Bronchial epithelial cell (primary cell): ENCODE data around the gene NAMPT. TPM values are rescaled to one million over a fixed set of nuclear protein-coding genes. Genes with fewer than 3 reads are reported as not detected.
"Not testable (repeated sequence)": the region's sequence is repeated elsewhere in the genome, so short reads cannot be mapped to it uniquely, and the experiment has no call there.

Experiments used
- DNase-seq: peaks from one replicate; pipeline ENCODE4 v3.0.0-alpha.2; 2010; ENCODE audit warnings: low read depth
- FAIRE-seq: peaks from 2 replicates; lab custom pipeline; 2011; peaks lifted over from hg19 to GRCh38; lab: Jason Lieb, UNC
- H3K27me3 ChIP-seq: 2 replicates; pipeline ENCODE4 v1.5.1; 2011; ENCODE audit warnings: low read length; ENCODE audit not compliant: control insufficient read depth, insufficient read depth
- H3K36me3 ChIP-seq: 2 replicates; pipeline ENCODE4 v1.5.1; 2011; ENCODE audit warnings: low read length; ENCODE audit not compliant: control insufficient read depth, insufficient read depth
- H3K4me3 ChIP-seq: 2 replicates; pipeline ENCODE4 v1.5.1; 2011; ENCODE audit warnings: mild to moderate bottlenecking, low read depth, low read length, control low read depth
- total RNA-seq: library from RNA; depleted of rRNA; stranded (reverse); fragments of >200 nt; gene quantifications from 2 replicates; pipeline ENCODE4 v1.2.1, GENCODE V29; 2014
- TF ChIP-seq, protein P1 (sequence below): IDR thresholded peaks from 2 replicates; pipeline ENCODE4 v1.5.1; 2011; ENCODE audit warnings: mild to moderate bottlenecking, moderate library complexity, low read length, control low read depth, inconsistent platforms; ENCODE audit not compliant: insufficient read depth, severe bottlenecking

NAMPT gene
- total RNA-seq, 1 donor from 2014 or later, result 175 TPM

GRCh38 chr7:106327538-106328481 is 43.0 kb upstream of the NAMPT start:
- H3K36me3 ChIP-seq, result no peaks in the 10 kb centered on the region
- H3K27me3 ChIP-seq, result no peaks in the 10 kb centered on the region
- TF ChIP-seq, protein P1, sequence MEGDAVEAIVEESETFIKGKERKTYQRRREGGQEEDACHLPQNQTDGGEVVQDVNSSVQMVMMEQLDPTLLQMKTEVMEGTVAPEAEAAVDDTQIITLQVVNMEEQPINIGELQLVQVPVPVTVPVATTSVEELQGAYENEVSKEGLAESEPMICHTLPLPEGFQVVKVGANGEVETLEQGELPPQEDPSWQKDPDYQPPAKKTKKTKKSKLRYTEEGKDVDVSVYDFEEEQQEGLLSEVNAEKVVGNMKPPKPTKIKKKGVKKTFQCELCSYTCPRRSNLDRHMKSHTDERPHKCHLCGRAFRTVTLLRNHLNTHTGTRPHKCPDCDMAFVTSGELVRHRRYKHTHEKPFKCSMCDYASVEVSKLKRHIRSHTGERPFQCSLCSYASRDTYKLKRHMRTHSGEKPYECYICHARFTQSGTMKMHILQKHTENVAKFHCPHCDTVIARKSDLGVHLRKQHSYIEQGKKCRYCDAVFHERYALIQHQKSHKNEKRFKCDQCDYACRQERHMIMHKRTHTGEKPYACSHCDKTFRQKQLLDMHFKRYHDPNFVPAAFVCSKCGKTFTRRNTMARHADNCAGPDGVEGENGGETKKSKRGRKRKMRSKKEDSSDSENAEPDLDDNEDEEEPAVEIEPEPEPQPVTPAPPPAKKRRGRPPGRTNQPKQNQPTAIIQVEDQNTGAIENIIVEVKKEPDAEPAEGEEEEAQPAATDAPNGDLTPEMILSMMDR, result no peak
- no peak overlapping the region for H3K4me3 ChIP-seq
- FAIRE-seq (no peak), DNase-seq (no peak)

DNA sequence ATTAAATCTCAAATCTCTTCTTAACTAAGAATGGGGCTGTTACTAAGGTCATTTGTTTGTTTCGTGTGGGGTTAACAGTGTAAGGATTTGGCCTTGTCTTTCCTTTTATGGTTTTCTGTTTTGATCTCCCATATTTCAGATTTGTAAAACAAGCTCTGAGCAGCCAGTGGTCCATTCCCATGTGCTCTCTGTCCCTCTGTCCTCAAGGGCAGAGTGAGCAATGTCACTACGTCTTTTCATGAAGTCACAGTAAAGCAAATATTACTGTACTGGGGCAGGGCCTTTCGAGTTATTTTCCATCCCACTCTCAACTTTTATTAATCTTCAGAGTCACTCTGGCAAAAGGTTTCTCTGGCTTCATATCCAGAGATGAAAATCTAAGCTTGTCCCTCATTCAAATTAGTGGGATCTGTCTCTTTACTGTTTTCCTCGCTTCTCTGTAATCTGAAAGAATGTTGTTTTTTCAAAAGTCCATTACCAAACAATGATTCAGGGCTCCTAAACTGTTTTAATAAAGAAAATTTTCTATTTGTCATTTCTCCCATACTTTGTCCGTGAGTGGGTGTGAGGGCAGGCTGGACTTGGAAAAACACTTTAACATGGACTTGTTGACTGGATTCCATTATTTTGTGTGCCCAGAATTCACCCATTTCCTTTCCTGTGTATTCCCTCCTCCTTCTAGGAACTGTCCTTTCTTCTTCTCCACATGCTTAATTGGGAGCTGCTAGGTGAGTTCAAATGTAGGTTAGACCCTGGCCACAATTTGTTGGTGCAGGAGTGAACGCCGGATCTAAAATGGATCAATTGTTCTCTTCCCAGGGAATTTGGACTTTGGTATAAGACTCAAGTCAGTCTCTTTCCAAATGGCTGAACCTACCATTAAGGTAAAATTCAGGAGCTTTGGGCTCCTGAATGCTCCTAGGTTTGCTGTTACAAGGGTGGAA is 42.1 kb upstream of the NAMPT start:
- no peaks in the 10 kb centered on the region for H3K27me3 ChIP-seq
- TF ChIP-seq, protein P1, result no peak
- H3K4me3 ChIP-seq, result no peak overlapping the region
- H3K36me3 ChIP-seq, result no peaks in the 10 kb centered on the region
- FAIRE-seq (no peak), DNase-seq (no peak)

DNA sequence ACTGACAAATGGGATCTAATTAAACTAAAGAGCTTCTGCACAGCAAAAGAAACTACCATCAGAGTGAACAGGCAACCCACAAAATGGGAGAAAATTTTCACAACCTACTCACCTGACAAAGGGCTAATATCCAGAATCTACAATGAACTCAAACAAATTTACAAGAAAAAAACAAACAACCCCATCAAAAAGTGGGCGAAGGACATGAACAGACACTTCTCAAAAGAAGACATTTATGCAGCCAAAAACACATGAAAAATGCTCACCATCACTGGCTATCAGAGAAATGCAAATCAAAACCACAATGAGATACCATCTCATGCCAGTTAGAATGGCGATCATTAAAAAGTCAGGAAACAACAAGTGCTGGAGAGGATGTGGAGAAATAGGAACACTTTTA is 39.7 kb upstream of the NAMPT start:
- H3K27me3 ChIP-seq, DNase-seq, H3K36me3 ChIP-seq, FAIRE-seq, H3K4me3 ChIP-seq: not testable (repeated sequence)

DNA sequence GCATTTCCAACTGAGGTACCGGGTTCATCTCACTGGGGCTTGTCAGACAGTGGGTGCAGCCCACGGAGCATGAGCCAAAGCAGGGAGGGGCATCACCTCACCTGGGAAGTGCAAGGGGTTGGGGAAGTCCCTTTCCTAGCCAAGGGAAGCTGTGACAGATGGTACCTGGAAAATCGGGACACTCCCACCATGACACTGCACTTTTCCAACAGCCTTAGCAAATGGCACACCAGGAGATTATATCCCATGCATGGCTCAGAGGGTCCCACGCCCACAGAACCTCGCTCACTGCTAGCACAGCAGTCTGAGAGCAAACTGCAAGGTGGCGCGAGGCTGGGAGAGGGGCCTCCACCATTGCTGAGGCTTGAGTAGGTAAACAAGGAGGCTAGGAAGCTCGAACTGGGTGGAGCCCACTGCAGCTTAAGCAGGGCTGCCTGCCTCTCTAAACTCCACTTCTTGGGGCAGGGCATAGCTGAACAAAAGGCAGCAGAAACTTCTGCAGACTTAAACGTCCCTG is 35.5 kb upstream of the NAMPT start:
- FAIRE-seq, H3K36me3 ChIP-seq, DNase-seq, H3K27me3 ChIP-seq, H3K4me3 ChIP-seq: not testable (repeated sequence)

DNA sequence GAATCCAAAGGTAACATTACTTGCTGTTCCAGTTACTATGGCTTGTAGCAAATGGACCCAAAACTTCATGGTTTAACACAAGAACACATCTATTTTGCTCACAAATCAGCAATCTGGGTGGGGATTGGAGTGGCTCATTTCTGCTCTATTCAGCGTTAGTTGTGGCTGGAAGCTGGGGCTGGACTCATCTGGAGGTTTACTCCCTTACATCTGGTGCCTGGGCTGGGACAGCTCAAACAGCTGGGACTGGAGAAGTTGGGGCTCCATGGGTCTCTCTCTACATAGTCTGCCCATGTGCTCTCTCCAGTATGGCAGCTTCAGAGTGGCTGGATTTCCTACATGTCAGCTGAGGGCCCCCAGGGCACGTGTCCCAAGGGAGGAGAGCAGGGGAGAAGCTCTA is 33.7 kb upstream of the NAMPT start:
- no peaks in the 10 kb centered on the region for H3K36me3 ChIP-seq
- H3K27me3 ChIP-seq, result no peaks in the 10 kb centered on the region
- FAIRE-seq (peak; percentile 83), DNase-seq (no peak)
- TF ChIP-seq, protein P1, result no peak
- no peak overlapping the region for H3K4me3 ChIP-seq

GRCh38 chr7:106317971-106318370 is 33.2 kb upstream of the NAMPT start:
- no peaks in the 10 kb centered on the region for H3K27me3 ChIP-seq
- TF ChIP-seq, protein P1, result no peak
- no peak overlapping the region for H3K4me3 ChIP-seq
- H3K36me3 ChIP-seq, result no peaks in the 10 kb centered on the region
- peak; percentile 36 for DNase-seq
- FAIRE-seq, result peak; percentile 58
